HG03045 (cell line): ENCODE measurements around the gene UBE2J2.

Experiments
- ATAC-seq: cut with Tn5 transposase; IDR thresholded peaks from one replicate; pipeline ENCODE4 v1.9.1; 2021; ENCODE audit warnings: mild to moderate bottlenecking, moderate library complexity; ENCODE audit not compliant: unreplicated experiment

The UBE2J2 gene

DNA sequence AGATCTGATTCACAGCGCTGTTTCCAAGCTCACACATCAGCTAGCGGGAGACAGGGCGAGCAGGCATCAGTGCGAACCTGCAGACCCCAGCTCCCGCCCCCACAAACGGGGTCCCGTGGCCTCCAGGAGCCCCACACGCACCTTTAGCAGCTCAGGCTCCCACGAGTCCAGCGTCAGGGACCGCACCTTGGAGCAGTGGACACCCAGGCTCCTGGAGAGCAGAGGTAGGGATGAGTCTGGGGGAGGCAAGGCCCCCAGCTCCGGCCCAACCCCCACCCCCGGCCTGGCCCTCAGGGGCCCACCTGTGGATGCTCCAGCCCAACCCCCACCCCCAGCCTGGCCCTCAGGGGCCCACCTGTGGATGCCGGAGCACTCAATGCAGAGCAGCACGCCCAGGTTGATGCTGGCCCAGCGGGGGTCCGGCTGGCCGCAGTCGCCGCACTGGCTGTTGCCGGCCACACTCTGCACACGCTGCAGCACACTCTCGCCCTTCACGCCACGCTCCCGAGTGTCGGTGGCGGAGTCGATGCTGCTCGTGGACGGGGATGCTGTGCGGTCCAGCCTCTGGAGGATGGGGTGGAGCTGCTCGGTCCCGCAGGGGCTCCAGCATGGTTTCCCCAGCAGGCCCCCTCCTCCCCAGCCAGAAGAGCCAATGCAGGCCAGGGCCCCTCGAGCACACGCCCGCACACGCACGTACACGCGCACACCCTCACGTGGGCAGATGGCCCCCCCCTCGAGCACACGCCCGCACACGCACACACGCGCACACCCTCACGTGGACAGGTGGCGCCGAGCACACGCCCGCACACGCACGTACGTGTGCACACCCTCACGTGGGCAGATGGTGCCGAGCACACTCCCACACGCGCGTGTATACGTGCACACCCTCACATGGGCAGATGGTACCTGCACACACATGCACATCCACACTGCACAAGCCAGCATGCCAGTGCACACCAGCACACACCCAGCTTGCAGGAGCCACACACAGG is 22.7 kb upstream of the UBE2J2 start:
- ATAC-seq = no peak

DNA sequence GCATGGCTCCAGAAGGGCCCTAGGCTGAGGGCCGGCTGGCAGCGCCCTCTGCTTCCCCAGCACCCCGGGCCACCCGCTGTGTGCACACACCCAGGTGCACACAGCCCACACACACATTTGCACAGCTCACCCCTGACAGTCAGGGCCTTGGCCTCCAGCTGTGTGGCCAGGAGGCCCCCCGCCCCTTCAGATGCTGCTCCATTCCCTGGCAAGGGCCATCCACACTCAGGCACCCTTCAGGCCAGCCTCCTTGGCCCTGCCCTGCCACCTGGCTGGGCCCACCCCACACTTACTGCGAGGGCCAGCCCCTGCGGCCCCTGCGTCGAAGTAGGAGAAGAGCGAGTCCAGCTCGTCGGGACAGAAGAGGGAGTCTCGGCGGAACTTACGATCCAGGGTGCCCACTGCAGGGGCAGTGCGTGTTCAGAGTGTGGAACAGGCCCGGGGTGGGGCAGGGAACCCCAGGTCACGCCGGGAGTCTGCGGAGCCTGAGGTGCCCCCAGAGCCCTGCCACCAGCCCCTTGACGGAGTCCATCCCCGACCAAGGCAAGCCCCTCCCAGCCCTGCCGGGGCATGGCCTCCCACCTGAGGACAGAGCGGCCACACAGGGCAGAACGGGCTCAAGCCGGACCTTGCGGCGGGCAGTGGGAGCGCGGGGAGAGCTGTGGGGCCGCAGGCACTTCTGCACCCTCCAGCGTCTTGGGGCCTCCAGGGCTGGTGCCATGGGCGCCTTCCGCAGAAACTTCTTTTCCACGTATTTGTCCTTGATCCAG is 21.7 kb upstream of the UBE2J2 start:
- ATAC-seq = no peak

DNA sequence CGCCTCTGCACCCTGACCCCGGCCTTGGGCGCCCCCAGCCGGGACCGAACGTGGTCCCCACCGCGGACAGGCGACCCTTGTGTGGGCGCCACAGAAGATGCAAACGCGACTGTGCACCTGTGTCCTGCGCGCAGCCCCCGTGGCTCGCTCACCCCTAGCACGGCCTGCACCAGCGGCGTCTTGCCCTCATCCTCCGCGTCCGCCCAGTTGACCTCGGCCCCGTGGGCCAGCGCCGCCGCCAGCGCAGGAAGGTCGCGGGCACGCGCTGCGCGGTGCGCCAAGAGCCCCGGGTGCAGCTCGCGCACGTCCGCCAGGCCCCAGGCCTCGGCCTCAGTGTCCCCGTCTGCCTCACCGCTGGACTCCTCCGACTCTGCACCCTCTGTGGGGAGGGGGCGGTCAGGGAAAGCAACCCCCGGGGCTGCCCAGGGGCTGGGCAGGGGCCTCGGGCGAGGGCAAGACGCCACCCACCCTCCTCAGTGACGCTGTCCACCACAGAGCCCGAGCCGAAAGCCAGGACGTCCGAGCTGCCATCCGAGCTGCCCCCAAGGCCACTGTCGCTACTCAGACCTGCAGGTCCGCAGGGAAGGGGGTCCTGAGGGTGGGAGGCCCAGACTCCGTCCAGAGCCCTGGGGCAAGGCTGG is 20.7 kb upstream of the UBE2J2 start:
- ATAC-seq = no peak

DNA sequence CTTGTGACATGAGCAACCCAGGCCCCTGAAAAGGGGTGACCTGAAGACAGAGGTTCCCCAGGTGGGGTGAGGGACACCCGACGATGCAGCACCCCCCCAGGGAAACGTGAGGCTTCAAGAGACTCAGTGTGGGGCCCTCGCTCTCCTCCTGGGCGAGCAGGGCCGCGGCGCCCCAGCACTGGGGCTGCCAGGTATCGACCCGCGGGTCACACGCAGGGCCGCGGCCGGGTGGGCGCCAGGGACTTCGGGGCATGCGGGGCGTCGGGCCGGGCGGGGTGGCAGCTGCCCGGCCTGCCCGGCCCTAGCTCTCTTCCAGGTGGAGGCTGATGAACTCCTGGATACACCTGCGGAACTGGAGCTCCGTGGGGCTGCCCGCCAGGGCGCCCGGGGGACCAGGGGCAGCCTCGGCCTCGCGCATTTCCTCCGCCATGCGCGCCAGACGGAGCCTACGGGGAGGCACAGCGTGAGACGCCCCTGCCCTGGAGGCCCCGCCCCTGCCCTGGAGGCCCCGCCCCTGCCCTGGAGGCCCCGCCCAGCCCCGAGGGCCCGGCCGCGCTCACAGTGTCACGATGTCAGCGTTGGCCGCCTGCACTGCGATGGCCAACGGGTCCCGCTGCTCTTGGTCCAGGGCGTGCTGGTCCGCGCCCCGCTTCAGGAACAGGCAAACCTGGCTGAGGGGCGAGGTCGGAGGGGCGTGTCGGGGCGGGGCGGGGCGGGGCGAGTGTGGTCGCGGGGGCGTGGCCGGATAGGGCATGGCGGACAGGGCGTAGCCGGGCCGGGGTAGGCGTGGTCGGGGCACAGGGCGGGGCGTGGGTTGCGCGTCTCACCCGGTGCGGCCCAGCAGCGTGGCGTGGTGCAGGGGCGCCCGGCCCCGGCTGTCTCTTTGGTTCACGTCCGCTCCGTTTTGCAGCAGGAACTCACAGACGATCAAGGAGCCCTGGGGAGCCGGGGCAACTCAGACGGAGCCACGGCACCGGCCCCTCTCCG is 19.9 kb upstream of the UBE2J2 start:
- no peak for ATAC-seq

DNA sequence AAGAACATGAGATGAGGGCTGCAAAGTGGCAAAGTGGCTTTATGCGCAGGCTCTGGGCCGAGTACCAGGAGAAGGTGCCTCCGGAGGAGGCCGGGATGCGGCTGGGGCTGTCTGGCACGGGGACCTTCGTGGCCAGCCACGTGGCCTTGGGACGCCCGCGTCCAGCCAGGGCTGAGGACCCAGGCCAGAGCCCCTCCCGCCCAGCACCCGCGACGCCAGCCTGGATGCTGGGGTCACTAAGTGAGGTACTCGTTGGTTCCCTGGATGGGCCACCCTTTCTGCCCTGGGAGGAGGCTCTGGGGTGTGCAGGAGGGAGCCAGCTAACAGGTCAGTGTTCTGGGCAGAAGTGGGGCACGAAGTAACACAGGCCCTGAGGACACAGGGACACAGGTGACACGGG is 19.2 kb upstream of the UBE2J2 start:
- ATAC-seq = no peak

DNA sequence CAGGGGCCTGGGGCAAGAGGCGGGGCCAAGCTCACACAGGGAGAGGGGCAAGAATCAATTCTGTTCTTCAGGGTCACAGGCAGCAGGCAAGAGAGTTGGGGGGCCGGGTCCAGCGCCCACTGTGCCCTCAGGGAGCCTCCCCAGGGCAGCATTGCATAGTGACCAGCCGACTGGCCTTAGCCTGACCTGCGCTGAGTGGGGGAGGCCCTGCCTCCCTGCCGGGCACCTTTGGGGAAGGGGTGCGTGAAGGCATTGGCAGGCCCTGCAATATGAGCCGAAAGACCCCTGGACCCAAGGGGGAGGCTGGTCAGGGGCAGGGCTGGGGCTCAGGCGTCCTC is 18.8 kb upstream of the UBE2J2 start:
- no peak for ATAC-seq

DNA sequence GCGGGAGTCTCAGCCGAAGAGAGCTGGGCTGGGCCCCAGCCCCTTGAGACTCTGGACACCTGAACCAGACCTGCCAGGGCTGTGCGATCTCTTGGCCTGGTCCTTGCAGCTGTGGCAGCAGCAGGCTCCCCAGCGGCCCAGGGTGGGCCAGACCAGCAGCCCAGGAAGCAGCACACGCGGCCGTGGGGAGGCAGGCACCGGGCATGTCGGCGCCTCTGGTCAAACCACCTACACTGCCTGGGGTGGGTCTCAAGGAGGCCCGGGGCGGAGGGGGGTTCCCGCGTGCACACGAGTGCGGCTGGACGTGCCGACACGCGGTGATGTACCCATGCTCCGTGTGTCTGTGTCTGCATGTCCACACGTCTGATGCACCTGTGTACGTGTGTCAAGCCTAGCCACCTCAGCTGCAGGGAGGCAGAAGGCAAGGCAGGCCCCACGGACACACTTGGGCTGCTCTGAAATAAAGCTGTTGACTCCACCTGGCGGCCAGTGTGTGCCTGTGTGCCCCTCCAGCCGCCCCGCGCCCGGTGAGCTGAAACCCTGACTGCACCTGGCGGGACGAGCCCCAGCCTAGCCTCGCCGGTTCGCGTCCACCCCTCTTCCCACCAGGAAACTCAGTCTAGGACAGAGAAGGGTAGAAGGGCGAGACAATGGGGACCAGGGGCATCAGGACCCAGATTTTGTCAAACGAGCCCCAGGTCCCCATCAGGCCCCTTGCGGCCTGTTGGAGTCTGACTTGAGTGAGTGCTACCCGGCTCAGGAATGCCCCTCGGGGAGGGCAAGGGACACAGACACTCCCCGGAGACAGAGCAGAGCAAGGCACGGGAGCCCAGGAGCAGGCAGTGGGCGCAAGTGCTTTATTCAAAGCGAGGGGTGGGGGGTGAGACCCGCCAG is 18.1 kb upstream of the UBE2J2 start:
- no peak for ATAC-seq

DNA sequence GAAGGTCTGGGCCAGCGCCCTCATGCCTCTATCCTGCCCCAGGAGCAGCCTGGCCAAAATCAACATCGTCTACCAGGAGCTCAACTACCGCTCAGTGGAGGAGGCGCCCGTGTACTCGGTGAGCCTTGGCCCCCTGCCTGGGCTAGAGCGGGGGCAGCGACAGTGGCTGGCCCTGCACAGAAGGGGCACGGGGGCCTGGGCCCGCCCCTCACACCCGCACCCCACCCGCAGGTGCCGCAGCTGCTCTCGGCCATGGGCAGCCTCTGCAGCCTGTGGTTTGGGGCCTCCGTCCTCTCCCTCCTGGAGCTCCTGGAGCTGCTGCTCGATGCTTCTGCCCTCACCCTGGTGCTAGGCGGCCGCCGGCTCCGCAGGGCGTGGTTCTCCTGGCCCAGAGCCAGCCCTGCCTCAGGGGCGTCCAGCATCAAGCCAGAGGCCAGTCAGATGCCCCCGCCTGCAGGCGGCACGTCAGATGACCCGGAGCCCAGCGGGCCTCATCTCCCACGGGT is 17.4 kb upstream of the UBE2J2 start:
- no peak for ATAC-seq

DNA sequence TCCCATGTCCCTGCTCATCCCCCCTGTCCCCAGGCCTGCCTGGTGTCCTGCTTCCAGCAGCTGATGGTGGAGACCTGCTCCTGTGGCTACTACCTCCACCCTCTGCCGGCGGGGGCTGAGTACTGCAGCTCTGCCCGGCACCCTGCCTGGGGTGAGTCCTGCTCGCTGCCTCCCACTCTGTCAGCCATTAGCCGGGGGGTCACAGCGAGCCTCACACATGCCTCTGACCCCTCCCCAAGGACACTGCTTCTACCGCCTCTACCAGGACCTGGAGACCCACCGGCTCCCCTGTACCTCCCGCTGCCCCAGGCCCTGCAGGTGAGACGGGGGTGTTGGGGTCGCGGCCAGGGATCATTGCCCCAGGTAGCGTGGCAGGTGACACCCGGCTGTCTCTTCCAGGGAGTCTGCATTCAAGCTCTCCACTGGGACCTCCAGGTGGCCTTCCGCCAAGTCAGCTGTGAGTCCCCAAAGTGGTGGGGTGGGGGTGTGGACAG is 16.6 kb upstream of the UBE2J2 start:
- ATAC-seq = no peak

DNA sequence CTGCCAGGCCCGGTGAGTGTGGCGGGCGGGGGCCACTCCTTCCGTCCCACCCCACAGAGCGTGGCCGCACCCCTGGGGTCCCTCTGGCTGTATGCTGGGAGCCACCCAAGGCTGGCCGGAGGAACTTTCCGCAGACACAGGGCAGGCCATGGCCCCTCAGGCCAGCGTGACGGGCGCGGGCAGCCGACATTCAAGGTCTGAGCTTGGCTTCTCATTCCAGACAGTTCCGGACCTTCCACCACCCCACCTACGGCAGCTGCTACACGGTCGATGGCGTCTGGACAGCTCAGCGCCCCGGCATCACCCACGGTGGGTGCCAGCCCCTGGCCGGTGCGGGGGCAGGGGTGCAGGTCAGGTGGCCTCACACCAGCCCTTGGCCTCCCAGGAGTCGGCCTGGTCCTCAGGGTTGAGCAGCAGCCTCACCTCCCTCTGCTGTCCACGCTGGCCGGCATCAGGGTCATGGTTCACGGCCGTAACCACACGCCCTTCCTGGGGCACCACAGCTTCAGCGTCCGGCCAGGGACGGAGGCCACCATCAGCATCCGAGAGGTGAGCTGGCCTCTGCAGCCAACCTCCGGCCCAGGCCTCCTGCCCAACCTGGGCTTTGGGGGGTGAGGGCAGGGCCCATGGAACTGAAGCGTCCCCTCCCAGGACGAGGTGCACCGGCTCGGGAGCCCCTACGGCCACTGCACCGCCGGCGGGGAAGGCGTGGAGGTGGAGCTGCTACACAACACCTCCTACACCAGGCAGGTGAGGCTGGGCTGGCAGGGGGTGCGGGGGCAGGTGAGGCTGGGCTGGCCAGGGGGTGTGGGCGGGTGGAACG is 13.8 kb upstream of the UBE2J2 start:
- ATAC-seq = no peak

DNA sequence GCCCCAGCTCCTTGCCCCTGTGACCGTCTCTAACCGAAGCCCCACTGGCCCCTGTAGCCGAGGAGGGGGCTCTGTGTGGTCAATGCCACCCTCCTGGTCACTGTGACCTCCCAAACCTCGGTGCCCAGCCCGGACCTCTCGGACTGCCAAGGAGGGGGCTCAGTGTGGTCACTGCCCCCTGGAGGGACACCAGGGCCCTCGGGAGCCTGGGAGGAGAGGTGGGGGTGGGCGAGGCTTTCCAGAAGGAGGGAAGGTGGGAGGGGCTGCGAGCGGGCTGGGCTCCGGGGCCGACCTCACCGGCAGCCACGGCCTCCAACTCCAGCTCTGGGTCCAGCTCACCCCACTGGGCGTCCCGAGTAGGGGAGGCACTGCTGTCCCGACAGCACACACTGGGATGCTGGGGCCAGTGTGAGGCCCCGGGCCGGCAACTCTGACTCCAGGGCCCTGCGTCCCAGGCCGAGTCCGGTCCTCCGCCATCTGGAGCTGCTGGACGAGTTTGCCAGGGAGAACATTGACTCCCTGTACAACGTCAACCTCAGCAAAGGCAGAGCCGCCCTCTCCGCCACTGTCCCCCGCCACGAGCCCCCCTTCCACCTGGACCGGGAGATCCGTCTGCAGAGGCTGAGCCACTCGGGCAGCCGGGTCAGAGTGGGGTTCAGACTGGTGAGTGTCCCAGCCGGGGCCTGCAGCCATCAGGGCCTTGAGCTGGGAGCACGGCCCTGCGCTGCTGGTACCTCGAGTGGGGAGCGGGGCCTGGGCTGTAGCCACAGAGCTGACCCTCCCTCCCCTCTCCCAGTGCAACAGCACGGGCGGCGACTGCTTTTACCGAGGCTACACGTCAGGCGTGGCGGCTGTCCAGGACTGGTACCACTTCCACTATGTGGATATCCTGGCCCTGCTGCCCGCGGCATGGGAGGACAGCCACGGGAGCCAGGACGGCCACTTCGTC is 12.9 kb upstream of the UBE2J2 start:
- no peak for ATAC-seq

DNA sequence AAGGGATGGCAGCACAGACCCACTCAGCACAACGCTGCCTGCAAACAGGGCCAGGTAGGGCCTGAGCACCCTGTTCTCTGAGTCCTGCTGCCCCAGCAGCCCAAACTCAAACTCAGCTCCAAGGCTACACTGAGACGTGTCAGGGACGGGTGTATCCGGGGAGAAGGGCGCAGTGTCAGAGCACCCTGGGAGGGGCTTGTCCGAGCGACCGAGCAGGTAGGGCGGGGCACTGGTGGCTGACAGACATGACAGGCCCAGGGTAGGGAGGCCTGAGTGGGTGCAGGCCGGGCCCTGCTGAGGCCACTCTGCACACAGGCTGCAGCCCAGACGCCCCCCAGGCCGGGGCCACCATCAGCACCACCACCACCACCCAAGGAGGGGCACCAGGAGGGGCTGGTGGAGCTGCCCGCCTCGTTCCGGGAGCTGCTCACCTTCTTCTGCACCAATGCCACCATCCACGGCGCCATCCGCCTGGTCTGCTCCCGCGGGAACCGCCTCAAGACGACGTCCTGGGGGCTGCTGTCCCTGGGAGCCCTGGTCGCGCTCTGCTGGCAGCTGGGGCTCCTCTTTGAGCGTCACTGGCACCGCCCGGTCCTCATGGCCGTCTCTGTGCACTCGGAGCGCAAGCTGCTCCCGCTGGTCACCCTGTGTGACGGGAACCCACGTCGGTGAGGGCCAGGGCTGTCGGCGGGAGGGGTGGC is 12.1 kb upstream of the UBE2J2 start:
- no peak for ATAC-seq

DNA sequence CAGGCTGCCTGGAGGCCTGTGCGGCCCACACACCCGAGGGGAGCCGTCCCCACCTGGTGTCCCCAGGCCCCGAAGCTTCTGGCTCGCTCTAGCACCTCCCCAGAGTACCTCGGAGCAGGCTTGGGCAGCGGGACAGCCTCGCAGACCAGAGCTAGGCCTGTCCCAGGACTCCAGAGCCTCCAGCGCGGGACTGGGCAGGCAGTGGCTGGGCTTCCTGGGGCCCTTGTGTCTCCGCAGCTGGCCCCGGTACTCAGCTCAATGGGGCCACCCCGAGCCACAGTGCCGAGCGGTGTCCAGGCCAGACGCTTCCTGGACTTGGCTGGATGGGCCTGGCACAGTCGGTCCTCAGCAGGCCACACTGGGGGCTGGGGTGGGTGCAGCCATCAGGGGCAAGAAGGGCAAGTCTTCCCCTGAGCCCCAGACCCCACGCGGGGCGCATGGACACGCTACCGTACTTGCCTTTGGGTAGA is 11.5 kb upstream of the UBE2J2 start:
- no peak for ATAC-seq

DNA sequence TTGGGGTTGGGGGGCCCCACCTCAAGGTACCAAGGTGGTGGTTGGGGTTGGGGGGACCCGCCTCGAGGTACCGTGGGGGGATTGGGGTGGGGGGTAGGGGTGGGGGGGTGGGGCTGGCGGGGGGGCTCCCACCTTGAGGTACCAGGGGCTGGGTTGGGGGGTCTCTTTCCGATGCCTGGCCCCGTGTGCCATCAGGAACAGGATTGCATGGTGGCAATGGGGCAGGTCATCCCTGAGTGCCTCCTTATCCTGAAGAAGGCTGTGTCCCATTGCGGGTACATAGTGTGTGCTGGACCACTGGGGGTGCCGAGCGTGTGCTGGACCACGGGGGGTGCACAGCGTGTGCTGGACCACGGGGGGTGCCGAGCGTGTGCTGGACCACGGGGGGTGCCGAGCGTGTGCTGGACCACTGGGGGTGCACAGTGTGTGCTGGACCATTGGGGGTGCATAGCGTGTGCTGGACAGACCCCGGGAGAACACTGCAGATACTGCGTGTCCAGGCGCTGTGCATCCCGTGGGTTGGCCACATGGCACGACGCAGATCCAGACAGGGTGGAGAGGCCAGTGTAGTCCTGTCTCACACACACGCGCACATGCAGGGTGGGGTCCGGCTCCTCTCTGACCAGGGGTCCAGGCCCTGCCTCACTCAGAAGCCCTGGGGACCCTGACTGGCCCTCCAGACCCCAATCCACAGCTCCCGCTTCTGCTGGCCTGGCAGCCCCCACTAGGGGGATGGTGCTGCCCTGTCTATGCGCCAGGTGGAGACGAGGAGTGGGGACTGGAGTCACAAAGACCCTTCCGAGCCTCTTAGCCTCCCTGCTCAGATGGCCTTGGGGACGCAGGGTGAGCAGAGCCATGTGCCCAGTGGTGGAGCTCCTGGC is 10.8 kb upstream of the UBE2J2 start:
- ATAC-seq = no peak

DNA sequence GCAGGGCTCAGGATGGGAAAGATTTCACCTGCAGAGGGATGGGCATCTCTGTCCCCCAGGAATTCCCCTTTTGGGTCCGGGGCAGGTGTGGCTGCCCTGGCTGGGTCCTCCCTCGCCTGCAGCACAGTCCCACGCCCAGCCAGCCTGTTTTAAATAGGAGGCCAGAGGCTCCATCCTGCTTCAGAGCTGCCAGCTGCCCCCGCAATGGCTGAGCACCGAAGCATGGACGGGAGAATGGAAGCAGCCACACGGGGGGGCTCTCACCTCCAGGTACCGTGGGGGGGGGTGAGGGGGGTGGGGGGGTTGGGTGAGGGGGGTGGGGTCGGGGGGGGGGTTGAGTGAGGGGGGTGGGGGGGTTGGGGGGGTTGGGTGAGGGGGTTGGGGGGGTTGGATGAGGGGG is 10.2 kb upstream of the UBE2J2 start:
- no peak for ATAC-seq
